Activated T-cell treated with anti-CD3 and anti-CD28 coated beads, Interleukin-2, amount 50 U/mL, for 72 hours (primary cell): Measurements from ENCODE around the gene MAML3. TPM values are rescaled to one million over a fixed set of nuclear protein-coding genes. Genes with fewer than 3 reads are reported as not detected.

Source experiments
- ATAC-seq, 2 donors: fragments of 150-1000 bp; cut with Tn5 transposase; replicated peaks in 1 of 2; 2 replicates each; pipeline ENCODE4 v1.10.0; 2021; ENCODE audit warnings: moderate library complexity in 2 of 2, mild to moderate bottlenecking in 1 of 2
- DNase-seq, 2 donors: peaks; one replicate each; pipeline ENCODE4 v3.0.0; 2021 to 2022; ENCODE audit warnings: mixed read lengths in 1 of 2
- H3K27ac Mint-ChIP-seq: one replicate; pipeline ENCODE4 v1.8.0; 2022; ENCODE audit warnings: mild to moderate bottlenecking, moderate library complexity, mixed read lengths
- H3K27me3 Mint-ChIP-seq: one replicate; pipeline ENCODE4 v1.8.0; 2022; ENCODE audit warnings: low read depth, mixed read lengths
- H3K36me3 Mint-ChIP-seq, 2 donors: one replicate each; pipeline ENCODE4 v1.8.0; 2022; ENCODE audit warnings: mixed read lengths in 2 of 2, mild to moderate bottlenecking in 1 of 2; ENCODE audit not compliant: insufficient read depth in 2 of 2
- H3K4me1 Mint-ChIP-seq: one replicate; pipeline ENCODE4 v1.8.0; 2022; ENCODE audit warnings: low read depth, mixed read lengths
- H3K4me3 Mint-ChIP-seq, 2 donors: one replicate each; pipeline ENCODE4 v1.8.0; 2022; ENCODE audit warnings: mild to moderate bottlenecking in 2 of 2, mixed read lengths in 2 of 2, moderate library complexity in 2 of 2
- H3K9me3 Mint-ChIP-seq, 2 donors: one replicate each; pipeline ENCODE4 v1.8.0; 2022; ENCODE audit warnings: mixed read lengths in 2 of 2
- total RNA-seq, 2 donors: library from RNA; stranded (reverse); gene quantifications; one replicate each; pipeline ENCODE4 v1.2.3, GENCODE V29; 2022

MAML3 gene
- total RNA-seq, result 1 to 10 TPM; 5.3 to 5.5 TPM

DNA sequence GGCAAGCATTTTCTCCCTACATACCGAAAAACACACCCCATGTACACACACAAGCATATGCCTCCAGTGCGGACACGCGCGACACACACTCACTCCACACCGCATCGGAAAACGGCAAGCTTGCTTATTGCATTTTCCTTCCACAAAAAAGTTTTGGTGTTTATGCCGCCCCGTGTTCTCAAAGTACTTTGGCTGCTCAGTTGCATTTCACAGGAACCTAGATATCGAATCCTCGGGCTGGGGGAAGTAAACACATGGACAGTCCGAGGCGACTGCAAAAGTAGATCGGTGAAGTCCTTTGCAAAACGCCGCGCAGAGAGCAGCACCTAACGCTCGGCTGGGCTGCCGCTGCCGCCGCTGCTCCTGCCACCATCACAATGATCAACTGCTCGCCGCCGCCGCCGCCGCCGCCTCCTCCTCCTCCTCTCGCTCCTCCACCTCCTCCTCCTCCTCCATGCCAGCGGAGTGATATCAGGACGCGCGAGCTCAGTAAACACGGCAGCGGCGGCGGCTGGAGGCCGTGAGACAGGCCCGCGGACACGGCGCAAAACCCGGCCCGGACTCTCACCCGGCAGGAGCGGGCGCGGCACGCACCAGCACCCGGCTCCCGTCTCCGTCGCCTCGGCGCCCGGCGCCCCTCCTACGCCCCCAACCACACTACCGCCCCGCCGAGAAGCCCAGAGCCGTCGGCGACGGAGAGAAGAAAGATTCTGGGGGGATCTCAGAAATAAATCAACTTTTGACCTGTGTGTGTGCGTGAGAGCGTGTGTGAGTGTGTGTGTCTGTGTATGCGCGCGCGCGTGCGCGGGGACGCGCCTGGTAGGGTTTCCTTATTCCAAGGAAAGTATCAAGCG lies at the start of gene MAML3:
TSS of gene MAML3 (minus strand) at position 467 of the 854 bp plus-strand sequence. CDS start 857 bp downstream, outside the sequence.
- Mint-ChIP-seq H3K4me3 (peak within 1 kb of the TSS; percentile 95 to 99), H3K27ac (peak within 1 kb of the TSS; percentile 63), H3K4me1 (peaks cover 51% of the 10 kb centered on the region), H3K36me3 (peaks cover 0 to 3% of the 10 kb centered on the region in 2 donors), H3K27me3 (peaks cover 21% of the 10 kb centered on the region), H3K9me3 (no peaks in the 10 kb centered on the region)
- DNase-seq (peak; percentile 90 to 91), ATAC-seq (peak; percentile 43 to 56)

DNA sequence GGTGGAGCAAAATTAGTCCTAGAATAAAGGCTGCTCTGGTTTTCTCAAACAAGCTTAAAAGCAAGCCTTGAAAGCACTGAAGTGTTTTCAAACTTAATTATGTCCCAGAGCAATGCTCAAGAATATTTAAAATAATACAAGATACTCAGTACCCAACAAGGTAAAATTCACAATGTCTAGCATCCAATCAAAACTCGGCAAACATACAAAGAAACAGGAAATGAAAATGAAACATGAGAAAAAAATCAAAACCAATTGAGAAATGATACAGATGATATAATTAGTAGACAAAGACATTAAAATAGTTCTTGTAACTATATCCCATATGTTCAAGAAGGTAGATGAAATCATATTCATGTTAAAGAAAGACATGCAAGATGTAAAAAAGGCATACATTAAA lies 45.0 kb upstream of the MAML3 start:
- H3K36me3 Mint-ChIP-seq, result peaks cover 4 to 11% of the 10 kb centered on the region in 2 donors
- H3K9me3 Mint-ChIP-seq, result peaks cover 6 to 10% of the 10 kb centered on the region in 2 donors
- no peak for ATAC-seq
- H3K27me3 Mint-ChIP-seq, result no peaks in the 10 kb centered on the region
- H3K27ac Mint-ChIP-seq, result no peak overlapping the region
- no peak for DNase-seq
- no peak overlapping the region for H3K4me3 Mint-ChIP-seq
- peaks cover 8% of the 10 kb centered on the region for H3K4me1 Mint-ChIP-seq

DNA sequence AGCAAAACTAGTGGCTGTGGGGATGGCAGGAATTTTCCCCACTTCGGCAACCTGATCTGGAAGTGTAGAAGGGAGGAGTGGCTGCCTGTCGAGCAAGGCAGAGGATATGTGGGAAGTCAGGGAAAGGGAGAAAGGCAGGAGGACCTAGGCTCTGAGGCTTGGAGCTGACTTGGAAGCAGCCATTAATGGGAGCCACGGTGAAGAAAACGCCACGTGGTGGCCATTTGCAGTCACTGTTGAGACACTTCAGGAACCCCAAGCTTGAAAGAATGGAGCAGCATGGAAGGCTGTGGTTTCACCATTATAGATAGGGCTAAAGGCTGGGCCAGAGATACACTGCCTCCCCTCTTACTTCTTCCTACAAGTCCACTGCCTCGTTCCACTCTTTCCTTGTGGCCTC lies 41.8 kb upstream of the MAML3 start:
- Mint-ChIP-seq H3K27ac (no peak overlapping the region), H3K36me3 (peaks cover 4 to 10% of the 10 kb centered on the region in 2 donors), H3K27me3 (no peaks in the 10 kb centered on the region), H3K4me1 (peaks cover 8% of the 10 kb centered on the region), H3K9me3 (peaks cover 6 to 10% of the 10 kb centered on the region in 2 donors), H3K4me3 (no peak overlapping the region)
- DNase-seq (no peak), ATAC-seq (no peak)

DNA sequence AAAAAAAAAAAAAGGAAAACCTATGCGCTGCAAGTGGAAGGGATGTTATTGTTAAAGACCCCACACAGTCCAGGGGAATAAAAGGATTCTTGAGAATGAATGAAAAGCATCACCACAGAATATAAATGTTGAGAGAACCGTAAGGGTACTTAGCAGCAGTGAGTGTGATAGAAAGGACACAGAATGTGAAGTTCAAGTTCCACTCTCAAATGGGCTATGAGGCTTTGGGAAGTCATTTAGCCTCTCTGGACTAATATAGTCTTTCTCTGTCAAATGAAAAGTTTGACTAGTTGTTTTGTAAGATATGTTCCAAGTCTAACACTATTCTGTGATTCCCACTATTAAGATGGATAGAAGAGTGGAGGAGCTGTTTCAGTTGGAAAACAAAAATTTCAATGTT lies 35.8 kb upstream of the MAML3 start:
- Mint-ChIP-seq H3K27me3 (peaks cover 8% of the 10 kb centered on the region), H3K9me3 (no peaks in the 10 kb centered on the region), H3K27ac (no peak overlapping the region), H3K4me3 (no peak overlapping the region), H3K4me1 (no peaks in the 10 kb centered on the region), H3K36me3 (no peaks in the 10 kb centered on the region)
- ATAC-seq (no peak), DNase-seq (no peak)

DNA sequence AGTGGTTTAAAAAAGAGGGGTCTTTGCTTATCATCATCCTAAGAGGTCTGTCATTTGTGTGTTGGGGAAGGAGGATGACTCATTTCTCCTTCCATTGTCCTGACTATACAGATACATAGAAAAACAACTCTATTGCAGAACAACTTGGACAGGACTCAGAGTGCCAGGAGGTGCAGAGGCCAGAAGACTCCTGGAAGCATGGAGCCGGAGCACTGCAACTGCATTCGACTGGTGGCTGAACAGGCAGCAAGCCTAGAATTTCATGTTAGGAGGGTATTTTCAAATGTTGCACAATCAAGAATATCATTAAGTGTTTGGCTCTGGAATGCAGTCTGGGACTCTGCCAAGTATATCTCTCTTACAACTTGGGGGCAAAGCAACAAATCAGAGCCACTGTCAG lies 35.0 kb upstream of the MAML3 start:
- ATAC-seq (no peak), DNase-seq (no peak)
- no peaks in the 10 kb centered on the region for H3K36me3 Mint-ChIP-seq
- H3K4me1 Mint-ChIP-seq, result no peaks in the 10 kb centered on the region
- no peaks in the 10 kb centered on the region for H3K9me3 Mint-ChIP-seq
- H3K27ac Mint-ChIP-seq, result no peak overlapping the region
- peaks cover 8% of the 10 kb centered on the region for H3K27me3 Mint-ChIP-seq
- no peak overlapping the region for H3K4me3 Mint-ChIP-seq

DNA sequence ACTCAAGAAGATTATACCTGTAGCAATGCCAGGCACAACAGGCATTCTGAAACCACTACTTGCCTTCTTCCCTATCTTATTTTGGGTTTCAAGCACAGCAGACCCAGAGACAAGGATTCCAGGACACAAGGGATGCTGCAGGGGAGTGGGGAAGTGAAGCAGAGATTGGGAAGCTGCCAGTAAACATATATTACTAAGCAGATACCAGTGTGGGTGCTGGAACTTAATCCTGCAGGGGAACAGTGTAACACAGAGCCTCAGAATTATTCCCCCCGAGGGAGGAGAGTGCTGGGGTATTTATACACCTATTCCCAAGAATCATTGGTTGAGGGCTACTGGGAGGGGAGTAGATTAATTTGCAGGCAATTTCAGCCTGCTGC lies 33.3 kb upstream of the MAML3 start:
- no peaks in the 10 kb centered on the region for H3K36me3 Mint-ChIP-seq
- no peaks in the 10 kb centered on the region for H3K9me3 Mint-ChIP-seq
- no peak overlapping the region for H3K27ac Mint-ChIP-seq
- ATAC-seq, result no peak
- H3K4me1 Mint-ChIP-seq, result no peaks in the 10 kb centered on the region
- no peak for DNase-seq
- no peak overlapping the region for H3K4me3 Mint-ChIP-seq
- peaks cover 8% of the 10 kb centered on the region for H3K27me3 Mint-ChIP-seq

DNA sequence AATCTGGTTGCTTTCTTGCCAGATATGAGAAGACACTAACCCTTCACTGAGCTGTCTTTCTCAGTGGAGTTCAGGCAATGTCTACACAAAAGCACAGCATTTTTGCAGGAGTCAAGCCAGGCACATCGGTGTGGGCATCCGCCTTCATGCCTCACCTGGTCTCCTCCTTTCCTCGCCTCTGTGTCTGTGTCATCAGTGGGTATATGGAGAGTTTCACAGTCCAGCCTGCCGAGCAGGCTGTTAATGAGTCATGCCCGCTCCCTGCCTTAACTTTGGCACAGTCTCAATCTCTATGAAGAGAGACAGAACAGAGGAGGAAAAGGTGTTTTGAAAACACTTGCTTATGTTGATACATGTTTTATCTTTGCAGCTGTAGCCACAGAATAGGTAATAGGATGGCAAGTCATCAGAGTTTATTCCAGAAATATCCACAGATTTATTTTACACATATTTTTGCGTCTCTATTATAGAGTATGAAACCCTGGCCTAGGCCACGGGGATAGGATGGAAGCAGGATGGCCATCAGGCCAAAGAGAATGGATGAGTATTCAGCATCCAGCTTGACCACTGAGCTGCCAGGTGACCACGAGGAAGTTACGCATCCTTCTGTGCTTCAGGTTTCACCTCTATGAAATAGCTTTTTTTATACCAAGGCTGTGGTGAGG lies 32.8 kb upstream of the MAML3 start:
- Mint-ChIP-seq H3K4me1 (no peaks in the 10 kb centered on the region), H3K9me3 (no peaks in the 10 kb centered on the region), H3K36me3 (no peaks in the 10 kb centered on the region), H3K27me3 (peaks cover 8% of the 10 kb centered on the region), H3K4me3 (no peak overlapping the region), H3K27ac (no peak overlapping the region)
- ATAC-seq, result peak; percentile 13 to 38
- no peak for DNase-seq

DNA sequence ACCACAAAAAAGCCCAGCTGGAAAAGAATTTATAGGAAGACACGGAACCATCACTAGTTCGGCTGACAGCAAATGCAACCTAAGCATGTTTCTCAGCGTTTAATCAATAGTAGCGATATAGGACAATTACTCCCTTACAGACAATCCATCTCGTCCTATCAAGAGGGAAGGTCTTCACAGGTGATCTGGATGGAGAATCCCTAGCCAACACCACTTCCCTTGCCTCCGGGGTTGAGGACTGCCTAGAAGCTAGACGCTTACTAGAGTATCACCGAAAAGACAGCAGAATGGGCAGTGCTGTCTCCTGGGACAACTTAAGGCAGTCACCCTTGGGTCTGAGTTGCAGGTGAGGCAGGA lies 32.1 kb upstream of the MAML3 start:
- DNase-seq (no peak), ATAC-seq (no peak)
- H3K4me1 Mint-ChIP-seq, result no peaks in the 10 kb centered on the region
- no peak overlapping the region for H3K27ac Mint-ChIP-seq
- peaks cover 8% of the 10 kb centered on the region for H3K27me3 Mint-ChIP-seq
- H3K36me3 Mint-ChIP-seq, result no peaks in the 10 kb centered on the region
- no peak overlapping the region for H3K4me3 Mint-ChIP-seq
- H3K9me3 Mint-ChIP-seq, result no peaks in the 10 kb centered on the region

DNA sequence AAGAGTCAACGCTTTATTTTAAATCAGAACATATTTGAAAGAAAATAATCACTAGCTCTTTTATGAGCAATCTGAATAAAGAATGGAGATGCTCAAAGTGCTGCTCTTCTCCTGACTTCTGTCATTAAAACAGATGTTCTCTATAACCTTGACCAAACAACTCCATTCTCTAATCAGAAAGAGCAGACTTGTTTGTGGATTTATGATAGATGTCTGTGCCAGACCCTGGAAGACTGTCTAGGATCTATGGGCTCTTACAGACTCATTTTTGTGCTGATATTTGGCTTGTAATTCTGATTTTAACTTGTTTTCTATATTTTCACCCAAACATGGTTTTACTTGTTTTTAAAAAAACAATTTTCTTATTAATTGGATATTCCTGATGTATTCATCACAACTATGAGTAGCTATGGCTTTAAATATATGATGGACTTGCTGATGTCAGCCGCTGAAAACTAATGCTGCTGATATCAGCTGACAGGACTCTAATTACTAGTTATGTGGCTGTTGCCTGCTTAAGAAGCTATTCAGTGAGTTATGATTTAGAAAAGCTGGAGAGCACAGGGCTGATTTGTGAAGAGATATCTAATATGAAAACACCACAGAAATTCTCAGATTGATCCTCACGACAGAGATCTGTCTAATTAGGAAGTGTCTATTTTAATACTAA lies 31.6 kb upstream of the MAML3 start:
- DNase-seq (no peak), ATAC-seq (no peak)
- Mint-ChIP-seq H3K27ac (no peak overlapping the region), H3K36me3 (no peaks in the 10 kb centered on the region), H3K4me1 (no peaks in the 10 kb centered on the region), H3K27me3 (peaks cover 8% of the 10 kb centered on the region), H3K4me3 (no peak overlapping the region), H3K9me3 (no peaks in the 10 kb centered on the region)

DNA sequence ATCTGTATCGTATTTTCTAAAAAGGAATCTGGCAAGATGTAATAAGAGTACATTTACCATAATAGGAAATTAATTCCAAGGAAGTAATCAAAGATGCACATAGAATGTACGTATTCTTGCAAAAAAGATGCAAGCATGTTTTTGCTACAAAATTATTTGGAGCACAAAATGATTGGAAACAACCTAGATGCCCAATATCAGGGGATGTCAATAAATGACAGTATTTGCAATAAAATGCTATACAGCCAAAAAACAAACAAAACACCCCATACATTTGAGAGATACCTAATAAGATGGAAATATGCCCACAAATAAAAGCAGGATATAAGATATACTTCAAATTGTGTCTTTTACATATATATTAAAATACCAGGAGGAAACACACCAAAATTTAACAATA lies 29.3 kb upstream of the MAML3 start:
- Mint-ChIP-seq H3K27ac (no peak overlapping the region), H3K36me3 (no peaks in the 10 kb centered on the region), H3K9me3 (no peaks in the 10 kb centered on the region), H3K4me1 (no peaks in the 10 kb centered on the region), H3K4me3 (no peak overlapping the region), H3K27me3 (peaks cover 8% of the 10 kb centered on the region)
- no peak for ATAC-seq
- no peak for DNase-seq

DNA sequence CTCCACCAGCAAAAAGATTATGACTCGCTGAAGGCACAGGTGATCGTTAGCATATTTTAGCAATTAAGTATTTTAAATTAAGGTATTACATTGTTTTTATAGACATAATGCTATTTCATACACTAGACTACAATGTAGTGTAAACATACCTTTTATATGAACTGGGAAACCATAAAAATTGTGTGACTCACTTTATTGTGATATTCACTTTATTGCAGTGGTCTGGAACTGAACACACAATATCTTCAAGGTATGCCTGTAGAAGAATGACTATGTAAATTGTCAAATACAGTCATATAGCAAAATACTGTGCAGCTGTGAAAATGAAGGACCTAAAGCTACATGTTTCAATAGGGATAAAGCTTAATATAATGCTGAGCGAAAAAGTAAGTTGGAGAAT lies 26.6 kb upstream of the MAML3 start:
- Mint-ChIP-seq H3K27me3 (peaks cover 14% of the 10 kb centered on the region), H3K9me3 (peaks cover 0 to 2% of the 10 kb centered on the region in 2 donors), H3K27ac (no peak overlapping the region), H3K36me3 (no peaks in the 10 kb centered on the region), H3K4me3 (no peak overlapping the region), H3K4me1 (no peaks in the 10 kb centered on the region)
- DNase-seq (no peak), ATAC-seq (no peak)

DNA sequence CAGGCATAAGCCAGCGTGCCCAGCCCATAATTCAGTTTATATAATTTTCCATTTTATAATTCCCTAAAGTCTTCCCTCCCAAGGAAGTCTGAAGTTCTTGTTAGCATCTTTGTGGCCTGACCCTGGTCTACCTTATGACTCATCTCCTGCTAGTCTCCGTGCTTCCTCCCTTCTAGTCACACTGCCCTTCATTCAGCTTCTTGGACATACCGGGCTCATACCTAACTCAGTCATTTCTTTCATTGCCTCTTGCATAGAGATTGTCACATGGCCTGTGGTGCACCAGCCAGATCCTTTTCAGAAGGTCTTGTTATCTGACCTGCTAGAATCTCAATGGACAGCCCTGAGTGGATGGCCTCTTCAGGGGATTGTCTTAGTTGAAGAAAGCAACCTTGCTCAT lies 22.8 kb upstream of the MAML3 start:
- ATAC-seq (no peak), DNase-seq (no peak)
- Mint-ChIP-seq H3K4me1 (peaks cover 8% of the 10 kb centered on the region), H3K27ac (no peak overlapping the region), H3K4me3 (no peak overlapping the region), H3K27me3 (peaks cover 13% of the 10 kb centered on the region), H3K36me3 (no peaks in the 10 kb centered on the region), H3K9me3 (peaks cover 0 to 2% of the 10 kb centered on the region in 2 donors)

DNA sequence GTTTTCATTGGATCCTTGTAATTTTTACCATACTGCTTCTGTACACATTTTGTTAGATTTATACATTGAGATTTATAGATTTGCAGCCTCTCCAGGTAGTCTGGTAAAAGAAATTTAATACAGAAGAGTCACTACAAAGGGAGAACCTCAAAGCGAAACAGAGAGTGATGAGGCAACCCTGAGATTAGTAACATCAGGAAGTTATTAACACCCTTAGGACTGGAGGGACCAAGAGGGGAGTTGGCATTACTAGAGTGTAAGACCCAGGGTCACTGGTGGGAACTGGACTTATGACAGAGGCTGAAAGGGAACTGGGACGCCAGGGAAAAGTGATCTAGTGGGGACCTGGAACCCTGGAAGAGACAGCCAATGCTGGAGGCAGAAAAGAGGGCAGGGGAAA lies 20.6 kb upstream of the MAML3 start:
- Mint-ChIP-seq H3K36me3 (no peaks in the 10 kb centered on the region), H3K4me3 (no peak overlapping the region), H3K27me3 (peaks cover 13% of the 10 kb centered on the region), H3K4me1 (peaks cover 8% of the 10 kb centered on the region), H3K9me3 (peaks cover 0 to 2% of the 10 kb centered on the region in 2 donors), H3K27ac (peak overlapping the region; percentile 6)
- no peak for DNase-seq
- ATAC-seq, result peak in 1 of 2 donors; percentile 42
